ENCODE data around the gene HAP1.

HAP1 gene

GRCh38 chr17:41687828-41688640 is 46.4 kb downstream of the HAP1 start (continued):
- TF ChIP-seq ZNF513 (tag by site-specific recombination; IDR thresholded peaks at IDR 0.05) (no peak), ZNF777 (tag by site-specific recombination; IDR thresholded peaks at IDR 0.05; ENCODE audit: borderline replicate concordance) (no peak), ZFHX2 (tag by site-specific recombination; conservative IDR thresholded peaks at IDR 0.05) (peak; percentile 92), PRDM10 (tag by site-specific recombination; IDR thresholded peaks at IDR 0.05) (peak; percentile 98), ZNF561 (tag by site-specific recombination; IDR thresholded peaks at IDR 0.05; ENCODE audit: borderline replicate concordance) (peak; percentile 81), ZBTB44 (tag by site-specific recombination; IDR thresholded peaks at IDR 0.05) (0 out of 2 replicates have a peak, but pooled peaks have one; percentile 56), ZNF157 (tag by site-specific recombination; IDR thresholded peaks at IDR 0.05) (no peak), WT1 (tag by site-specific recombination; IDR thresholded peaks at IDR 0.05) (peak; percentile 14; the same call in 1 of the 2 replicates), PRDM4 (tag by site-specific recombination; IDR thresholded peaks at IDR 0.05) (0 out of 2 replicates have a peak, but pooled peaks have one; percentile 14), ZNF335 (tag by site-specific recombination; conservative IDR thresholded peaks at IDR 0.05) (peak; percentile 81), ZBTB1 (tag by site-specific recombination; IDR thresholded peaks at IDR 0.05) (0 out of 2 replicates have a peak, but pooled peaks have one; percentile 5), ZNF266 (tag by site-specific recombination; IDR thresholded peaks at IDR 0.05; ENCODE audit: low read depth) (no peak), PBX3 (CRISPR knock-in tag; IDR thresholded peaks at IDR 0.05) (no peak), ZNF610 (tag by site-specific recombination; IDR thresholded peaks at IDR 0.05; ENCODE audit: borderline replicate concordance) (no peak)
- TF ChIP-seq, protein P1, sequence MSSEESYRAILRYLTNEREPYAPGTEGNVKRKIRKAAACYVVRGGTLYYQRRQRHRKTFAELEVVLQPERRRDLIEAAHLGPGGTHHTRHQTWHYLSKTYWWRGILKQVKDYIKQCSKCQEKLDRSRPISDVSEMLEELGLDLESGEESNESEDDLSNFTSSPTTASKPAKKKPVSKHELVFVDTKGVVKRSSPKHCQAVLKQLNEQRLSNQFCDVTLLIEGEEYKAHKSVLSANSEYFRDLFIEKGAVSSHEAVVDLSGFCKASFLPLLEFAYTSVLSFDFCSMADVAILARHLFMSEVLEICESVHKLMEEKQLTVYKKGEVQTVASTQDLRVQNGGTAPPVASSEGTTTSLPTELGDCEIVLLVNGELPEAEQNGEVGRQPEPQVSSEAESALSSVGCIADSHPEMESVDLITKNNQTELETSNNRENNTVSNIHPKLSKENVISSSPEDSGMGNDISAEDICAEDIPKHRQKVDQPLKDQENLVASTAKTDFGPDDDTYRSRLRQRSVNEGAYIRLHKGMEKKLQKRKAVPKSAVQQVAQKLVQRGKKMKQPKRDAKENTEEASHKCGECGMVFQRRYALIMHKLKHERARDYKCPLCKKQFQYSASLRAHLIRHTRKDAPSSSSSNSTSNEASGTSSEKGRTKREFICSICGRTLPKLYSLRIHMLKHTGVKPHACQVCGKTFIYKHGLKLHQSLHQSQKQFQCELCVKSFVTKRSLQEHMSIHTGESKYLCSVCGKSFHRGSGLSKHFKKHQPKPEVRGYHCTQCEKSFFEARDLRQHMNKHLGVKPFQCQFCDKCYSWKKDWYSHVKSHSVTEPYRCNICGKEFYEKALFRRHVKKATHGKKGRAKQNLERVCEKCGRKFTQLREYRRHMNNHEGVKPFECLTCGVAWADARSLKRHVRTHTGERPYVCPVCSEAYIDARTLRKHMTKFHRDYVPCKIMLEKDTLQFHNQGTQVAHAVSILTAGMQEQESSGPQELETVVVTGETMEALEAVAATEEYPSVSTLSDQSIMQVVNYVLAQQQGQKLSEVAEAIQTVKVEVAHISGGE (tag by site-specific recombination; conservative IDR thresholded peaks at IDR 0.05; ENCODE audit: low read depth): peak; percentile 19
- TF ChIP-seq, protein P2, sequence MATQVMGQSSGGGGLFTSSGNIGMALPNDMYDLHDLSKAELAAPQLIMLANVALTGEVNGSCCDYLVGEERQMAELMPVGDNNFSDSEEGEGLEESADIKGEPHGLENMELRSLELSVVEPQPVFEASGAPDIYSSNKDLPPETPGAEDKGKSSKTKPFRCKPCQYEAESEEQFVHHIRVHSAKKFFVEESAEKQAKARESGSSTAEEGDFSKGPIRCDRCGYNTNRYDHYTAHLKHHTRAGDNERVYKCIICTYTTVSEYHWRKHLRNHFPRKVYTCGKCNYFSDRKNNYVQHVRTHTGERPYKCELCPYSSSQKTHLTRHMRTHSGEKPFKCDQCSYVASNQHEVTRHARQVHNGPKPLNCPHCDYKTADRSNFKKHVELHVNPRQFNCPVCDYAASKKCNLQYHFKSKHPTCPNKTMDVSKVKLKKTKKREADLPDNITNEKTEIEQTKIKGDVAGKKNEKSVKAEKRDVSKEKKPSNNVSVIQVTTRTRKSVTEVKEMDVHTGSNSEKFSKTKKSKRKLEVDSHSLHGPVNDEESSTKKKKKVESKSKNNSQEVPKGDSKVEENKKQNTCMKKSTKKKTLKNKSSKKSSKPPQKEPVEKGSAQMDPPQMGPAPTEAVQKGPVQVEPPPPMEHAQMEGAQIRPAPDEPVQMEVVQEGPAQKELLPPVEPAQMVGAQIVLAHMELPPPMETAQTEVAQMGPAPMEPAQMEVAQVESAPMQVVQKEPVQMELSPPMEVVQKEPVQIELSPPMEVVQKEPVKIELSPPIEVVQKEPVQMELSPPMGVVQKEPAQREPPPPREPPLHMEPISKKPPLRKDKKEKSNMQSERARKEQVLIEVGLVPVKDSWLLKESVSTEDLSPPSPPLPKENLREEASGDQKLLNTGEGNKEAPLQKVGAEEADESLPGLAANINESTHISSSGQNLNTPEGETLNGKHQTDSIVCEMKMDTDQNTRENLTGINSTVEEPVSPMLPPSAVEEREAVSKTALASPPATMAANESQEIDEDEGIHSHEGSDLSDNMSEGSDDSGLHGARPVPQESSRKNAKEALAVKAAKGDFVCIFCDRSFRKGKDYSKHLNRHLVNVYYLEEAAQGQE (tag by site-specific recombination; IDR thresholded peaks at IDR 0.05): 0 out of 2 replicates have a peak, but pooled peaks have one; percentile 34
- TF ChIP-seq, protein P3, sequence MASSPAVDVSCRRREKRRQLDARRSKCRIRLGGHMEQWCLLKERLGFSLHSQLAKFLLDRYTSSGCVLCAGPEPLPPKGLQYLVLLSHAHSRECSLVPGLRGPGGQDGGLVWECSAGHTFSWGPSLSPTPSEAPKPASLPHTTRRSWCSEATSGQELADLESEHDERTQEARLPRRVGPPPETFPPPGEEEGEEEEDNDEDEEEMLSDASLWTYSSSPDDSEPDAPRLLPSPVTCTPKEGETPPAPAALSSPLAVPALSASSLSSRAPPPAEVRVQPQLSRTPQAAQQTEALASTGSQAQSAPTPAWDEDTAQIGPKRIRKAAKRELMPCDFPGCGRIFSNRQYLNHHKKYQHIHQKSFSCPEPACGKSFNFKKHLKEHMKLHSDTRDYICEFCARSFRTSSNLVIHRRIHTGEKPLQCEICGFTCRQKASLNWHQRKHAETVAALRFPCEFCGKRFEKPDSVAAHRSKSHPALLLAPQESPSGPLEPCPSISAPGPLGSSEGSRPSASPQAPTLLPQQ (tag by site-specific recombination; IDR thresholded peaks at IDR 0.05): peak; percentile 81

Measured in HEK293 (cell line).